Pancreas (tissue), 10 donors: ENCODE measurements around the gene SLC39A3. TPM values are rescaled to one million over a fixed set of nuclear protein-coding genes. Genes with fewer than 3 reads are reported as not detected.
"Not testable (repeated sequence)": the region's sequence is repeated elsewhere in the genome, so short reads cannot be mapped to it uniquely, and the experiment has no call there.

ENCODE experiments used
- ATAC-seq, 4 donors: fragments of 200-7000 bp; cut with Tn5 transposase; one replicate each; pipeline versions ENCODE4 v1.8.0 to v1.9.1; 2020; ENCODE audit warnings: mild to moderate bottlenecking in 4 of 4, moderate library complexity in 4 of 4
- DNase-seq, 6 donors: peaks; one replicate each; pipeline ENCODE4 v3.0.0-alpha.2; 2020
- FAIRE-seq: peaks from 2 replicates; lab custom pipeline; 2012; peaks lifted over from hg19 to GRCh38; lab: Jason Lieb, UNC
- H3K27ac ChIP-seq, 4 donors: fragments of 200-600 bp; sonication (generic); 1 replicate in 3 of 4; 2 replicates in 1 of 4; pipeline versions ENCODE4 v1.5.0 to v1.8.0; 2020
- H3K27me3 ChIP-seq, 4 donors: fragments of 200-600 bp; one replicate each; pipeline ENCODE4 v1.8.0; 2021
- H3K36me3 ChIP-seq, 3 donors: fragments of 200-600 bp; sonication (generic) in 1 of 3; one replicate each; pipeline versions ENCODE4 v1.5.0 to v1.8.0; 2020 to 2021
- H3K4me1 ChIP-seq, 3 donors: fragments of 200-600 bp; one replicate each; pipeline ENCODE4 v1.8.0; 2021
- H3K4me3 ChIP-seq, 4 donors: fragments of 200-600 bp; sonication (generic) in 2 of 4; one replicate each; pipeline versions ENCODE4 v1.5.0 to v1.8.0; 2020 to 2021
- H3K9me3 ChIP-seq, 4 donors: fragments of 200-600 bp; one replicate each; pipeline ENCODE4 v1.8.0; 2021
- WGBS, 2 donors: extraction: QIAGEN DNeasy Blood & Tissue Kit; methylation state at CpG; one replicate each; pipeline ENCODE4 v1.1.7; 2013; 5-methylcytosine and 5-hydroxymethylcytosine counted together
- intact Hi-C, 3 donors: fragments of 100-400 bp; cut with DNase I; formaldehyde crosslinking; loops; one replicate each; pipeline versions ENCODE4 v1.11.1 to v1.14.2; 2022
- polyA plus RNA-seq, 2 donors: library from polyadenylated mRNA; stranded (reverse); fragments of 200-250 nt; gene quantifications; one replicate each; pipeline ENCODE4 v1.2.3, GENCODE V29; 2013
- total RNA-seq, 6 donors: library from RNA; stranded (reverse); fragmentation: NEBNext Ultra II Directional in 4 of 6; extraction: Animal tissue kit (Norgen Biotek cat#: 25700) in 4 of 6; gene quantifications; one replicate each; pipeline versions ENCODE4 v1.2.1 to v1.2.4, GENCODE V29; 2021 to 2023
- TF ChIP-seq, protein P1 (sequence below), 4 donors: fragments of 200-600 bp; sonication (generic) in 3 of 4; IDR thresholded peaks; one replicate each; pipeline versions ENCODE4 v1.5.0 to v1.8.0; 2021; ENCODE audit warnings: antibody characterized with exemption in 4 of 4
- donor health status: healthy with polysubstance abuse.
- donor health status: DM: no; HTN: no; CAD: no; lungs with moderate emphysema.
- donor health status: DM: no; HTN: no; CAD: no.
- donor health status: control.
- donor health status: control.
- donor health status: Bipolar disorder and iron deficiency.
- donor health status: DM: yes; HTN: yes; CAD: no.
- donor health status: DM: no; HTN: no; CAD: no.
- donor health status: DM: no; HTN: no; CAD: no.
- donor health status: DM: yes; HTN: yes; CAD: no.

Gene SLC39A3
- total and polyA plus RNA-seq, 8 donors: 8.7 to 25.6 (median 13.0) TPM

GRCh38 chr19:2715470-2716274 lies 24.1 kb downstream of the SLC39A3 start:
- no peaks in the 10 kb centered on the region for H3K9me3 ChIP-seq
- TF ChIP-seq, protein P1, sequence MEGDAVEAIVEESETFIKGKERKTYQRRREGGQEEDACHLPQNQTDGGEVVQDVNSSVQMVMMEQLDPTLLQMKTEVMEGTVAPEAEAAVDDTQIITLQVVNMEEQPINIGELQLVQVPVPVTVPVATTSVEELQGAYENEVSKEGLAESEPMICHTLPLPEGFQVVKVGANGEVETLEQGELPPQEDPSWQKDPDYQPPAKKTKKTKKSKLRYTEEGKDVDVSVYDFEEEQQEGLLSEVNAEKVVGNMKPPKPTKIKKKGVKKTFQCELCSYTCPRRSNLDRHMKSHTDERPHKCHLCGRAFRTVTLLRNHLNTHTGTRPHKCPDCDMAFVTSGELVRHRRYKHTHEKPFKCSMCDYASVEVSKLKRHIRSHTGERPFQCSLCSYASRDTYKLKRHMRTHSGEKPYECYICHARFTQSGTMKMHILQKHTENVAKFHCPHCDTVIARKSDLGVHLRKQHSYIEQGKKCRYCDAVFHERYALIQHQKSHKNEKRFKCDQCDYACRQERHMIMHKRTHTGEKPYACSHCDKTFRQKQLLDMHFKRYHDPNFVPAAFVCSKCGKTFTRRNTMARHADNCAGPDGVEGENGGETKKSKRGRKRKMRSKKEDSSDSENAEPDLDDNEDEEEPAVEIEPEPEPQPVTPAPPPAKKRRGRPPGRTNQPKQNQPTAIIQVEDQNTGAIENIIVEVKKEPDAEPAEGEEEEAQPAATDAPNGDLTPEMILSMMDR (IDR thresholded peaks at IDR 0.05): no peak
- no peaks in the 10 kb centered on the region for H3K27me3 ChIP-seq
- peaks cover 0 to 4% (median 0%) of the 10 kb centered on the region in 3 donors for H3K4me1 ChIP-seq
- no peak for DNase-seq
- ATAC-seq: no peak
- no peak for FAIRE-seq
- H3K27ac ChIP-seq: no peak overlapping the region
- no peak overlapping the region for H3K4me3 ChIP-seq
- intact Hi-C loops: no loop called here
- H3K36me3 ChIP-seq: no peaks in the 10 kb centered on the region
- WGBS, 2 donors: 96 to 97% methylated on average over 12 of the region's 12 CpGs

DNA sequence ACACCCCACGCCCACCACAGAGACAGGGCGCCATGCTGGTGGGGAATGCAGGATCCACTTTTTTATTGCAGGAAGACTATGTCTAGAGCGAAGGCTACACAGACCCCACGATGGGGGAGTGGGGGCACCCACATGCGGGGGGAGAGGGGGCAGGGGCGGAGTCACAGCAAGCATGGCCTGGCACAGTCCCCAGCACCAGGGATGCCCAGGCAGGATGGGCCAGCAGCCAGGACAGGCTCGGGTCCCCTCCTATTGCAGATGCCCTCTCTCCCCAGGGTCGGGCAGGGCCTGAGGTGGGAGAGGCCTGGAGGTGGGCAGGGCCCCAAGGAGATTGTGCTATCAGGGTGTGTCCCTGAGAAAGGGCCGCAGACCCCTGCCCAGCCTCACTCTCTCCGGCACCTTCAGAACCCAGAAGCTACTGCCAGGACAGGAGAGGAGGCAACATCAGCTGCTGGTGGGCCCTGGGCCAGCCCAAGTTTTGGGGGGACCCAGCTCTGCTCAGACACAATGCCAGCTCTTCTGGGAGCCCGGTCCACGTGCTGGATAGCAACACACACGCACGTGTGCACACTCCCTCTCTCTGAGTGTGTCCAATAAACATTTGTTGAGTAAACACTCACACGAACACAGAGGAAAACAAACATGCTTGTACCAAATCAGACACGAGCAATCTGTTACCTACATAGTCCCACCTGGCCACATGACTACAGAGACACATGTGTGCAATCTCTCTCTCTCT lies 25.1 kb downstream of the SLC39A3 start:
- Histone ChIP-seq H3K4me1 (no peaks in the 10 kb centered on the region), H3K27me3 (no peaks in the 10 kb centered on the region), H3K27ac (no peak overlapping the region), H3K9me3 (no peaks in the 10 kb centered on the region), H3K36me3 (no peaks in the 10 kb centered on the region), H3K4me3 (no peak overlapping the region)
- TF ChIP-seq, protein P1 (IDR thresholded peaks at IDR 0.05): no peak
- DNase-seq (peak in 2 of 6 donors; percentile 33 to 46), FAIRE-seq (no peak), ATAC-seq (no peak)
- intact Hi-C loops: no loop called here
- 68 to 75% methylated on average over 15 to 16 of the region's 16 CpGs for WGBS, 2 donors

GRCh38 chr19:2714102-2714501 lies 25.7 kb downstream of the SLC39A3 start:
- H3K4me3 ChIP-seq, H3K4me1 ChIP-seq, H3K27me3 ChIP-seq, FAIRE-seq, intact Hi-C loops, H3K27ac ChIP-seq, DNase-seq, ATAC-seq, H3K36me3 ChIP-seq, H3K9me3 ChIP-seq: not testable (repeated sequence)
- WGBS, 2 donors: 64 to 75% methylated on average over 1 of the region's 1 CpG

- H3K36me3 ChIP-seq, ATAC-seq, H3K4me3 ChIP-seq, H3K27ac ChIP-seq, intact Hi-C loops, H3K9me3 ChIP-seq, FAIRE-seq, DNase-seq, H3K4me1 ChIP-seq, H3K27me3 ChIP-seq: not testable (repeated sequence)
- 88 to 96% methylated on average over 3 of the region's 3 CpGs for WGBS, 2 donors
Measured at GRCh38 chr19:2713170-2713569, 26.6 kb downstream of the SLC39A3 start.

DNA sequence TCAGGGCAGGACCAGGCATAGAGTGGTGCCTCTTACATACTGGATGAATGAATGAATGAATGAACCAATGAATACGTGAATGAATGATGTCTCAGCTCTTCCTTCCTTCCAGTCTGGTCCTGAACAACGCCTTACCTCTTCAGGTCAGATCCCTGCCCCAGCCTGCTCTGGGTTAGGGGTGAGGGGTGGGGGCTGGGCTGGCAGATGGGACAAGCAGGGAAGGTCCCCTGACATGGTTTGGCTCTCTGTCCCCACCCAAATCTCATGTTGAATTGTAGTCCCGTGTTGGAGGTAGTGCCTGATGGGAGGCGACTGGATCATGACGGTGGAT lies 28.0 kb downstream of the SLC39A3 start:
- no peak for DNase-seq
- 68 to 76% methylated on average over 5 of the region's 5 CpGs for WGBS, 2 donors
- no peaks in the 10 kb centered on the region for H3K36me3 ChIP-seq
- no peaks in the 10 kb centered on the region for H3K4me1 ChIP-seq
- no peak overlapping the region for H3K4me3 ChIP-seq
- FAIRE-seq: no peak
- intact Hi-C loops: no loop called here
- no peak for ATAC-seq
- no peaks in the 10 kb centered on the region for H3K27me3 ChIP-seq
- TF ChIP-seq, protein P1 (IDR thresholded peaks at IDR 0.05): no peak
- H3K27ac ChIP-seq: no peak overlapping the region
- H3K9me3 ChIP-seq: no peaks in the 10 kb centered on the region
